Globus pallidus (tissue), 1 donor: Measurements from ENCODE around the gene FABP2.
"Not testable (repeated sequence)": the region's sequence is repeated elsewhere in the genome, so short reads cannot be mapped to it uniquely, and the experiment has no call there.

Experiments
- DNase-seq: peaks from one replicate; pipeline ENCODE4 v3.0.0-alpha.2; 2015; ENCODE audit warnings: low spot score

The FABP2 gene

GRCh38 chr4:119321921-119322687, at the start of gene FABP2:
FABP2 (minus strand) TSS chr4:119322138; CDS start chr4:119322102, 36 bp downstream.
- no peak for DNase-seq

GRCh38 chr4:119370951-119371683, 49.2 kb upstream of the FABP2 start:
- not testable (repeated sequence) for DNase-seq

GRCh38 chr4:119370392-119370791, 48.5 kb upstream of the FABP2 start:
- not testable (repeated sequence) for DNase-seq

GRCh38 chr4:119366802-119367201, 44.9 kb upstream of the FABP2 start:
- DNase-seq = not testable (repeated sequence)

GRCh38 chr4:119364203-119364602, 42.3 kb upstream of the FABP2 start:
- DNase-seq = not testable (repeated sequence)

- not testable (repeated sequence) for DNase-seq
These were observed 41.4 kb upstream of the FABP2 start for GRCh38 chr4:119363372-119363771.

GRCh38 chr4:119362413-119362812, 40.5 kb upstream of the FABP2 start:
- not testable (repeated sequence) for DNase-seq

- not testable (repeated sequence) for DNase-seq
These were observed 37.9 kb upstream of the FABP2 start for GRCh38 chr4:119359873-119360272.

GRCh38 chr4:119356796-119357195, 34.9 kb upstream of the FABP2 start:
- not testable (repeated sequence) for DNase-seq

GRCh38 chr4:119356041-119356440, 34.1 kb upstream of the FABP2 start:
- not testable (repeated sequence) for DNase-seq

GRCh38 chr4:119353364-119353763, 31.4 kb upstream of the FABP2 start:
- not testable (repeated sequence) for DNase-seq

- DNase-seq = not testable (repeated sequence)
These were observed 26.2 kb upstream of the FABP2 start for GRCh38 chr4:119348169-119348568.

- DNase-seq = not testable (repeated sequence)
These were observed 21.4 kb upstream of the FABP2 start for GRCh38 chr4:119343293-119343692.

GRCh38 chr4:119339895-119340294, 18.0 kb upstream of the FABP2 start:
- DNase-seq = not testable (repeated sequence)

- peak; percentile 4 for DNase-seq
These were observed 15.1 kb upstream of the FABP2 start for GRCh38 chr4:119337010-119337409.

GRCh38 chr4:119336332-119336979, 14.5 kb upstream of the FABP2 start:
- not testable (repeated sequence) for DNase-seq

GRCh38 chr4:119329835-119330620, 8.1 kb upstream of the FABP2 start:
- DNase-seq = no peak

GRCh38 chr4:119328695-119329094, 6.8 kb upstream of the FABP2 start:
- DNase-seq = no peak

GRCh38 chr4:119317990-119318389, 3.9 kb downstream of the FABP2 start:
- DNase-seq = no peak

GRCh38 chr4:119315036-119315435, 6.9 kb downstream of the FABP2 start:
- no peak for DNase-seq

- peak; percentile 31 for DNase-seq
These were observed 7.6 kb downstream of the FABP2 start for GRCh38 chr4:119314356-119314755.

- DNase-seq = no peak
These were observed 8.7 kb downstream of the FABP2 start for GRCh38 chr4:119313237-119313636.
